Epidermal melanocyte (primary cell): Measurements from ENCODE around the gene ZNF460.
A peak's percentile ranks its signal among the peaks of the same experiment; 100 is the strongest.
"Not testable (repeated sequence)": the region's sequence is repeated elsewhere in the genome, so short reads cannot be mapped to it uniquely, and the experiment has no call there.

Experiments used
- DNase-seq: peaks from one replicate; pipeline ENCODE4 v3.0.0; 2011; ENCODE audit warnings: low spot score; ENCODE audit not compliant: insufficient read length

Gene ZNF460

GRCh38 chr19:57280165-57280961, at the start of gene ZNF460:
TSS of gene ZNF460 (plus strand) at chr19:57280485. CDS start at chr19:57280807, 322 bp downstream.
- peak; percentile 94 for DNase-seq

- DNase-seq: no peak
Observed at GRCh38 chr19:57231686-57232085, 48.6 kb upstream of the ZNF460 start.

- no peak for DNase-seq
Observed at GRCh38 chr19:57233207-57233606, 47.1 kb upstream of the ZNF460 start.

- no peak for DNase-seq
Observed at GRCh38 chr19:57239982-57240310, 40.3 kb upstream of the ZNF460 start.

- DNase-seq: peak; percentile 93
Observed at GRCh38 chr19:57240311-57241090, 39.8 kb upstream of the ZNF460 start, which contains the start of gene ZNF805. TSS of gene ZNF805 (plus strand) at chr19:57240632. CDS start at chr19:57240892, 260 bp downstream.

- DNase-seq: no peak
Observed at GRCh38 chr19:57241176-57241575, 39.1 kb upstream of the ZNF460 start.

GRCh38 chr19:57242821-57243220, 37.5 kb upstream of the ZNF460 start:
- DNase-seq: no peak

GRCh38 chr19:57244513-57244912, 35.8 kb upstream of the ZNF460 start:
- no peak for DNase-seq

- no peak for DNase-seq
Observed at GRCh38 chr19:57245066-57245465, 35.2 kb upstream of the ZNF460 start.

GRCh38 chr19:57245959-57246358, 34.3 kb upstream of the ZNF460 start:
- no peak for DNase-seq

- DNase-seq: no peak
Observed at GRCh38 chr19:57248646-57249045, 31.6 kb upstream of the ZNF460 start.

GRCh38 chr19:57249329-57249728, 31.0 kb upstream of the ZNF460 start:
- DNase-seq: no peak

- DNase-seq: not testable (repeated sequence)
Observed at GRCh38 chr19:57253767-57254166, 26.5 kb upstream of the ZNF460 start.

GRCh38 chr19:57262044-57262443, 18.2 kb upstream of the ZNF460 start:
- DNase-seq: no peak

- no peak for DNase-seq
Observed at GRCh38 chr19:57263244-57263741, 17.0 kb upstream of the ZNF460 start.

- DNase-seq: no peak
Observed at GRCh38 chr19:57267291-57267690, 13.0 kb upstream of the ZNF460 start.

GRCh38 chr19:57269515-57270250, 10.6 kb upstream of the ZNF460 start:
- DNase-seq: no peak

- DNase-seq: no peak
Observed at GRCh38 chr19:57271280-57271679, 9.0 kb upstream of the ZNF460 start.

GRCh38 chr19:57273014-57273413, 7.3 kb upstream of the ZNF460 start:
- DNase-seq: no peak

GRCh38 chr19:57276430-57276829, 3.9 kb upstream of the ZNF460 start:
- DNase-seq: no peak

GRCh38 chr19:57278481-57278880, 1.8 kb upstream of the ZNF460 start:
- not testable (repeated sequence) for DNase-seq
